Measurements from ENCODE around the gene MYZAP.

- no peak for TF ChIP-seq CTCF (IDR thresholded peaks at IDR 0.05)
- no peak for TF ChIP-seq POLR2A (IDR thresholded peaks at IDR 0.05)
- TF ChIP-seq EP300 (IDR thresholded peaks at IDR 0.05): no peak
Observed at GRCh38 chr15:57692709-57693108, 101.0 kb downstream of the MYZAP start.
